GM19463 (cell line): ENCODE results near the gene ZNF552.

Experiments
- ATAC-seq: cut with Tn5 transposase; IDR thresholded peaks from one replicate; pipeline ENCODE4 v1.9.1; 2021; ENCODE audit warnings: mild to moderate bottlenecking, moderate library complexity; ENCODE audit not compliant: unreplicated experiment

ZNF552 gene

DNA sequence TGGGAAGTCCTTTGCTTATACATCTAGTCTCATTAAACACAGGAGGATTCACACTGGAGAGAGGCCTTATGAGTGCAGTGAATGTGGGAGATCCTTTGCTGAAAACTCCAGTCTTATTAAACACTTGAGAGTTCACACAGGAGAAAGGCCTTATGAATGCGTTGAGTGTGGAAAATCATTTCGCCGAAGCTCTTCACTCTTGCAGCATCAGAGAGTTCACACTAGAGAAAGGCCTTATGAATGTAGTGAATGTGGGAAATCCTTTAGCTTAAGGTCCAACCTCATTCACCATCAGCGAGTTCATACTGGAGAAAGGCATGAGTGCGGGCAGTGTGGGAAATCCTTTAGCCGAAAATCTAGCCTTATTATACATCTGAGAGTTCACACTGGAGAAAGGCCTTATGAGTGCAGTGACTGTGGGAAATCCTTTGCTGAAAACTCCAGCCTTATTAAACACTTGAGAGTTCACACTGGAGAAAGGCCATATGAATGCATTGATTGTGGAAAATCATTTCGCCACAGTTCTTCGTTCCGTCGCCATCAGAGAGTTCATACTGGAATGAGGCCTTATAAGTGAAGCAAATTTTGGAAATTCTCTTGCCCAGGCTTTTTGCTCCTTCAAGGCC lies 35.4 kb downstream of the ZNF552 start:
- ATAC-seq, result no peak

DNA sequence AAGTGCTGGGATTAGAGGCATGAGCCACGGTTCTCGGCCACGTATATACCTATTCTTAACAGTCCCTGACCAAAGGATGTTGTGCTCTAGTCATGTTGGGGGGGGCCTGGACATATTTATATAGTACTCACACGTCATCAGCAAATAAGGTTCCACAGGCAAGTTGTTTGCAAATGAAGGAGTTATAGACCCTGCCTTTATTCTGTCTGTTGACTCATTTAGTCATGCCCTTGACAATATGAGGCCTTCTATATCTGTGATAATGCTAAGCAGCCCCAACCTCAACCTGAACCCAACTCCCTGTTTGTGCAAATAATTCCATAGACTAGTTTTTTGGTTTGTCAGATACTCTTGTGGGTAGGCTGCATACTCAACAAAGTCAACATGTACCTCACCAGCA lies 36.4 kb downstream of the ZNF552 start:
- ATAC-seq, result no peak

DNA sequence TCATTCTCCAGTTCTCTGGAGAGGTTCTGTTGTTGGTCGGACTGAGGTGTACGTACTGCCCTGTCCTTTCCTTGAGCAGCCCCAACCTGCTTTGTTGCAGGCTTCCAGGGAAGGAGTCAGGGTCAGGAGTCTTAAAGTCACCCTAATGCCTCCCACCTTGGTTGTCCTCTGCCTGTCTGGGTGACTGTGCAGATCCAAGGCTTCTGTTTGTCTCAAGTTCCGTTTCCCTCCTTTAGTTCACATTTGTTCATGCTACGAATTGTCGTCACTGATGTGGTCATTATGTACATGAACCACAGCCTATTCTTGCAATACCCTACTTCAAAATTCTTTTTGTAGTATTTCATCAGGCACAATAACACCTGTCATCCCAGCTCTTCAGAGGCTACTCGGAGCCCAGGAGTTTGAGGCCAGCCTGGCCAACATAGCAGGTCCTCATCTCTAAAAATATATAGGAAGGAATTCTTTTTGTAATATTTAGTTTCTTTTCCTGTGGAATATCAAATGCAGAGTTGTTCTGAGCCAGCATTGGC lies 37.9 kb downstream of the ZNF552 start:
- no peak for ATAC-seq

DNA sequence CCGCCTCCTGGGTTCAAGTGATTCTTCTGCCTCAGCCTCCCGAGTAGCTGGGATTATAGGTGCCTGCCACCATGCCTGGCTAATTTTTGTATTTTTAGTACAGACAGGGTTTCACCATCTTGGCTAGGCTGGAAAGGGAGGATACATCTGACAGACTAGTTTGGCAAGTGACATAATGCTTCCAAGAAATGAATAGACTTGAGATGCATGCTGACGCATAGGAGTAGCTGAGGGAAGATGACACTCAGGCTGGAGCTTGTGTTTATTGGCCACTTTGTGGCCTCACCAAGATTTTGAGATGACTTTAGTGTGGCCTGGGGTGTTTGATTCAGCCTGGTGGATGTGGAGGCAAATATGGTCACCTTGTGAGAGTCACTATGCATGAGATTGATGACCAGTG lies 41.2 kb downstream of the ZNF552 start:
- ATAC-seq, result no peak

DNA sequence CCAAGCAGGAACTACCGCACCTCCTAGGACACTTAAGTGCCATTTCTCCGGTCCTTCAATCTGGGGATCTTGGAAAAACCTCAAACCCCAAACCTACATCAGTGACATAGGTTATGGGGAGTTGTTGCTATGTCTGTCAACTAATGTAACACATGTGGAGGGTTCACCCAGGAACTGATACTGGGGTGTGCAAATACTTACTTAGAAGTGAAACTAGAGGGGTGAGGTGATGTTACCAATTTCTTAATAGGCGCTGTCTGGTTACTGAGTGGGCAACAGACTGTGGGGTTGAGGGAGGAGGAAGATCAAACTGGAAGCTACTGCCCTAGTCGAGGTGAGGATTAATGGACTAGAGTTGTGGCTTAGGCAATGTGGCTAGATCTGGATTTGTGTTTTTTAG lies 43.3 kb downstream of the ZNF552 start:
- no peak for ATAC-seq

DNA sequence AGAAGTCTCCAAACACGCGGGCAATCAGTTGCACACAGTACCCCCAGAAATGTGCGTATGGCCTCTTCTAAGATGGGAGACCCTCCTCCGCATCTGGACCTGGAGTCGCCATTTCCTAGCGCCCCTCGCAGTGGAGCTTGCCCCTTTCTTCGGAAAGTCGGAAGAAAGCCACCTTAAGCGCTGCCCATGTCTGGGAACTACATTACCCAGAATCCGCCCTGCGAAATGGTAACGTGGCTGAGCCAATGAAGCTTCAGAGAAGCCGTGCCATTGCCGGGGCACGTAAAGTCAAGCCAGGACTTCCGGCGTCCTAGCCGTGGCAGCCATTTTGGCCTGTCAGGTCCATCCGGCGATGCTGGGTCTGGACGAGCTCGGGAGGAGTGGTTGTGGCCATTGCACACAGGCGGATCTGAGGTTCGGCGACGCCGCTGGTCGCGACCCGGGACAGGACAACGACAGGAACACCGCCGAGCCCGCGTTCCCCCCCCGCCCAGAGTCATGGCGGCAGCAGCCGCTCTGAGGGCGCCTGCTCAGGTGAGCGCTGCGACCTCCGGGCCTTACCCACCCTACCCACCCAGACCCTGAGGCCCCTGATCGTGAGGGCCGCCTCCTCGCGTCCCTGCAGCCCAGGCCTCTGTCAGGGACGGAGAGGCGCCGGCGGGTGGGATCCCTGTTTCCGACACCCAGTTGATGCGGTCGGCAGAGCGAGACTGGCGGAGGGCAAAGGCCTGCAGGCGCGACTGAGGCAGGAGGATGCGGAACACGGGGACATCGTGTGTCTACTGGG lies 45.2 kb downstream of the ZNF552 start, which contains the start of gene ZNF586:
Gene ZNF586 (plus strand): TSS at position 332 of the 787 bp plus-strand sequence. CDS start 167 bp downstream, at position 499.
- ATAC-seq, result peak; percentile 96

DNA sequence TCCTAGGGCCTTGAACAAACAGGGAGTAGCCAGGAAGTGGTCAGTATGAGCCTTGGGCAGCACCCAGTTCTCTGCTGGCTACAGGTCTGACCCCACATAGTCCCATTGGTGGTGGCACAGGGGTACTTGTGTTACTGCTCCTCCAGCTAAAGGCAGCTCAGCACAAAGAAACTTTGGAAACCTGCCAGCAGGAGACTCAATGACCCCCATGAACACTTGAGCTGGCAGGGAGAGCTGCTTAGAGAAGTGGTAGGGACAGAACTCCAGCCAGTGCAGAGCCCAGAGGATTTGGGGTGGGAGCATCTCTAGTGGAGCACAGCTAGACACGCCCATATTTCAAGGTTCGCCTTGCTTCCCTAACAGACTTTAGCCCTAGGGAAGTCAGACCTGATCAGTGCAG lies 55.6 kb downstream of the ZNF552 start:
- ATAC-seq, result no peak

DNA sequence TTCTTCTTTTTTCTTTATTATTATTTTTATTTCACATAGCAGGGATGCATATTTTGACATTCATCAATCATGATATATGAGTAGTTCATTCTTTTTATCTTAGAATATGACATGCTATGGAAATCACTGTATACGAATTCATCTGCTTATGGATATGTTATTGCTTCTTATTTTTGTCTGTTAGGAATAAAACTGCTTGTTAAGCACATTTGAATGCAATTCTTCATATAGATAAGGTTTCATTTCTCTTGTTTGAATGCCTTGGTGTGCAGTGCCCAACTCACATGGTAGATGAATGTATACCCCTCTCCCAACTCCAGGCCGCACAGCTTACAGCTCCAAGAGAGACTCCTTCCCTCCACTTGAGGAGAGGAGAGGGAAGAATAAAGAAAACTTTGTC lies 56.8 kb downstream of the ZNF552 start:
- no peak for ATAC-seq
